ENCODE measurements around the gene ZNF865.

Gene ZNF865

DNA sequence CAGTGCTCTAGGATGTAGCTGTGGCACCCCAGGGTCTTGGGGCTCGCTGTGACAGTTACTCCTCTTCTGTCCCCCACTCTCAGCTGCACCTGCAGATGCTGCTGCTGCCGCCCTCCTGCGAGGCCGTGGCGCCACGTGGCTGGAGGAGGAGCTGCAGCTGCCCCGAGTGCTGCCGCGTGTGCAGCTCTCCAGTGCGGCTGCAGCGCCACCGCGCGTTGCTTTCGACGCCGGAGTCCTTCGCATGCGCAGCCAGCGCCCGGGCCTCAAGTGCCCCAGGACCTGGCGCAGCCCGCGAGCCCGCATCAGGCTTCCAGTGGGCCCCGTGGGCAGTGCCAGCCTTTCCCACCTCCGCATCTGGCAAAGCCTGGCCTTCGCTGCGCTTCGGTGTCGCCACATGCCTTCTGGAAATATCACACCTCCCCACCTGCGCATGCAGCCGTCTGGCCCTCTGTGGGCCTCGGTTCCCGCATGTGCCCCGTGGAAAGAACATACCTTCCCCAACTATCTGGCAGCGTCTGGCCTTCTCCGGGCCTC lies 34.7 kb downstream of the ZNF865 start:
- H3K4me3 ChIP-seq (ENCODE audit: low read length) = no peak overlapping the region
- no peak overlapping the region for H3K27ac ChIP-seq (ENCODE audit: low read length)
- peaks cover 5% of the 10 kb centered on the region for H3K36me3 ChIP-seq (ENCODE audit: control insufficient read depth, insufficient read depth, low read length)
- no peaks in the 10 kb centered on the region for H3K27me3 ChIP-seq (ENCODE audit: control insufficient read depth, insufficient read depth, low read length)
- H3K4me1 ChIP-seq (ENCODE audit: control insufficient read depth, insufficient read depth, low read length) = peaks cover 3% of the 10 kb centered on the region; the same call in 1 of the 2 replicates
- WGBS (ENCODE audit: insufficient coverage, insufficient read length) = no CpG with 5 or more reads among the region's 38 CpGs
- no peak for DNase-seq (ENCODE audit: low read depth, low spot score)
- no peaks in the 10 kb centered on the region for H3K9me3 ChIP-seq (ENCODE audit: control insufficient read depth, insufficient read depth, low read length)

DNA sequence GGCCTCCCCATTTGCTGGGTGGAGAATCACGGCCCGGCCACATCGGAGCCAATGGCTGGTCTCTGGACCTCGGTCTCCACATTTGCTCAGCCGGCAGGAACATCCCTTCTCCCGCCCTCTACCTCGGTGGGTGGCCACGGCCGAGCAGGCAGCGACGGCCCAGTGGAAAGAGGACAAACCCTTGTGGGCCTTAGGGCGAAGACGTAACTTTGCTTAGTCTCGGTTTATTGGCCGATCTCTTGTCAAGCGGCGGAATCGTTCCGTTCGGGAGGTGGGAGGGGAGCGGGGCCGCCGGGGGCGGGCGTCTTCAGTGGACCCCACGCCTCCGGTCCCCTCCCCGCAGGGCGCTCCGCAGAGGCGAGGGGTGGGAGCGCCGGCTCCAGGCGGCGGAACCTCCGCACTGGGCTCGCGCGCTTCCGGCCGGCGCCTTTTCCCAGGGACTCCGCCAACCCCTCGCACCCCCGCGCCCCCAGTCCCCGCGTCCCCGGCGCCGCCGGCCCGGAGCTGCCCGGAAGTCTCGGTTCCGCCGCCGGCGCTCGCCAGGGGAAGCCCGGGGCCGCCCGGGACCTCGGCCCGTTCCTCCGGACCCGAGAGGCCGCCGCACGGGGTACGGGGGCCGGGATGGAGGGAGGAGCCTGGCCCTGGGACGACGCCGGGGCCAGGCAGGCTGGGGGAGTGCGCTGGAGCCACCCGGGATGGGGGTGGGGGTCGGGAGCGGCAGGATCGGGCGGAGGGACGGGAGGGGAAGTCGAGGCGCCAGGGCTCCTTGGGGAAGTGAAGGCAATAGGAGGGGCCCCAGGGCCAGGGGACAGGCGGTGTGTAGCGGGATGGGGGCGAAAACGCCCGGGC lies 35.4 kb downstream of the ZNF865 start, which contains the start of gene ZNF580:
Gene ZNF580 (plus strand): TSS at position 426 of the 849 bp plus-strand sequence. CDS start 1,507 bp downstream, outside the sequence.
- Histone ChIP-seq H3K27me3 (ENCODE audit: control insufficient read depth, insufficient read depth, low read length) (no peaks in the 10 kb centered on the region), H3K27ac (ENCODE audit: low read length) (no peak within 1 kb of the TSS), H3K4me1 (ENCODE audit: control insufficient read depth, insufficient read depth, low read length) (peaks cover 3% of the 10 kb centered on the region; the same call in 1 of the 2 replicates), H3K4me3 (ENCODE audit: low read length) (peak within 1 kb of the TSS; percentile 82; the same call in 1 of the 2 replicates), H3K36me3 (ENCODE audit: control insufficient read depth, insufficient read depth, low read length) (peaks cover 8% of the 10 kb centered on the region), H3K9me3 (ENCODE audit: control insufficient read depth, insufficient read depth, low read length) (no peaks in the 10 kb centered on the region)
- no CpG with 5 or more reads among the region's 89 CpGs for WGBS (ENCODE audit: insufficient coverage, insufficient read length)
- DNase-seq (ENCODE audit: low read depth, low spot score) = no peak

DNA sequence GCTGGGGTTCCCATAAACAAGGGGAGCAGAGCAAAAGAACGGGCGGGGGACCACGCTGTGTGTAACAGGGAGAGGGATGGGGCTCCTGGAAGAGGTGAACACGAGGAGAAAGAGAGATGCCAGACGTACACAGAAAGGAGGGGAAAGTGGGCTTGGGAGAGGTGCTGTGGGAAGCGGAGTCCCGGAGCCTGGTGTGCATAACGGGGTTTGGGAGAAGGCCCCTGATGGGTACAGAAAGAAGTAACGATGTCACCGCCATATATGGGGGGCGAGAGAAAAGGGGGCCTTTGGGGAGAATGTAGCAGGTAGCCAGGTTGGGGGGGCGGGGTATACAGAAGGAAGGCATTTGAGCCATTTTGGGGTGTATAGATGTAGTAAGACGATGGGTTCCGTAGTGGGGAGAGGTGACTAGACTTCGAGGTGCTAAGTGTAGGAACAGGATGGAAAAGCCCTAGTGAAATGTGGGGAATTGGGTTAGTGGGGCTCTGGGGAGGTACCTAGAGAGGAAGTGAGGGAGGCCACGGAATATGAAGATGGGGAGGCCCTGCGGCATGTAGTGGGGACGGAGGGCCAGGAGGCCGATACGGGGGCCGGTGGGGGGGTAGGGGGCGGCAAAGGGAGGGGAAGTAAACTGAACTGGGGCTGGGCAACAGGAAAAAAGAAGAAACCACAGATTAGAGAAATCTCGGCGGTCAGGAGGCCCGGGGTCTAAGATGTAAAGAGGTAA lies 36.1 kb downstream of the ZNF865 start:
- WGBS (ENCODE audit: insufficient coverage, insufficient read length) = no CpG with 5 or more reads among the region's 25 CpGs
- Histone ChIP-seq H3K4me3 (ENCODE audit: low read length) (peak overlapping the region; percentile 82; the same call in 1 of the 2 replicates), H3K27ac (ENCODE audit: low read length) (no peak overlapping the region), H3K4me1 (ENCODE audit: control insufficient read depth, insufficient read depth, low read length) (0 out of 2 replicates have a peak, but pooled peaks cover 1% of the 10 kb centered on the region), H3K36me3 (ENCODE audit: control insufficient read depth, insufficient read depth, low read length) (peaks cover 8% of the 10 kb centered on the region), H3K9me3 (ENCODE audit: control insufficient read depth, insufficient read depth, low read length) (no peaks in the 10 kb centered on the region), H3K27me3 (ENCODE audit: control insufficient read depth, insufficient read depth, low read length) (no peaks in the 10 kb centered on the region)
- DNase-seq (ENCODE audit: low read depth, low spot score) = no peak

- Histone ChIP-seq H3K4me3 (ENCODE audit: low read length) (peak overlapping the region; percentile 82), H3K27ac (ENCODE audit: low read length) (no peak overlapping the region), H3K9me3 (ENCODE audit: control insufficient read depth, insufficient read depth, low read length) (no peaks in the 10 kb centered on the region), H3K27me3 (ENCODE audit: control insufficient read depth, insufficient read depth, low read length) (no peaks in the 10 kb centered on the region), H3K36me3 (ENCODE audit: control insufficient read depth, insufficient read depth, low read length) (peaks cover 8% of the 10 kb centered on the region), H3K4me1 (ENCODE audit: control insufficient read depth, insufficient read depth, low read length) (0 out of 2 replicates have a peak, but pooled peaks cover 1% of the 10 kb centered on the region)
- WGBS (ENCODE audit: insufficient coverage, insufficient read length) = no CpG with 5 or more reads among the region's 65 CpGs
- DNase-seq (ENCODE audit: low read depth, low spot score) = no peak
Observed at GRCh38 chr19:55642153-55643002, 36.9 kb downstream of the ZNF865 start.

DNA sequence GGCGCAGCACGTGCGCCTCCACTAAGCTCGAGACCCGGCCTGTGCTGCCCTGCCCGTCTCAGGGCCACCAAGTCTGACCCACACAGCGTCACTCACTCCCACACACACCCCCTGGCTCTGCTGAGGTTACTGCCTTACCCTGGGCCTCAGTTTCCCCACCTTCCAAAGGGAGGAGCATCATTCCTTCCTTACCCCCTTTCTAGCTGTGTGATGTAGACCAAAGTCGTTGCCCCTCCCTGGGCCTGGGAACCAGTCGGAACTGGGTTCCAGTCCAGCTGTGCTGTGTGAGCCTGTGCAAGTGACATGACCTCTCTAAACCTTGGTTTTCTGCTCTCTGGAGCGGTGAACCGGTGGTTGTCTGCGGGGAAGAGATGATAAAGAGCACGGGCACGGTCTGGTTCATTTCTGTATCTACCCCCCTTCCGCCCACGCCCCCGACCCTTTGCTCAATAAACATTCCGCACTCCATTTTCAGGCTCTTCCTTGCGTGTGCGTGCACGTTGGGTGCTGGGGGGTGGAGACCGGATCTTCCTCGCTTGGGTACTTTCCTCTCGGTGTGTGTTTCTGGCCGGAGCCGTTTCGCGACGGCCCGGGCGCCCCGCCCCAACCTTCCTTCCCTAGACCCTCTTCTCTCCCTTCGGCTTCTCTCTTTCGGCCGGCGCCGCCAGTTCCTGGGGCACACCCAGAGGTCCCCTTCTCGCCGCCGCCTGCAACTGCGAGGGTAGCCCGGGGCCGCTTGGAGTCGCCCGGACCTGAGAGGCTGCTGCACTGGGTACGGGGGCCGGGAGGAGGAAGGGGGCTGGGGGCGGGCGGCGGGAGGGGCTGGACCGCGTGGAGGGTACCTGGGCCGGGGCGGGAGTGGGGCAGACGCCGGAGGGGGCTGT lies 37.8 kb downstream of the ZNF865 start, which contains the start of gene ZNF581:
Gene ZNF581 (plus strand): TSS at position 647 of the 884 bp plus-strand sequence. CDS start 923 bp downstream, outside the sequence.
- H3K4me3 ChIP-seq (ENCODE audit: low read length) = peak within 1 kb of the TSS; percentile 82
- H3K4me1 ChIP-seq (ENCODE audit: control insufficient read depth, insufficient read depth, low read length) = 0 out of 2 replicates have a peak, but pooled peaks cover 1% of the 10 kb centered on the region
- no CpG with 5 or more reads among the region's 56 CpGs for whole genome bisulfite sequencing (ENCODE audit: insufficient coverage, insufficient read length)
- no peaks in the 10 kb centered on the region for H3K27me3 ChIP-seq (ENCODE audit: control insufficient read depth, insufficient read depth, low read length)
- no peaks in the 10 kb centered on the region for H3K9me3 ChIP-seq (ENCODE audit: control insufficient read depth, insufficient read depth, low read length)
- H3K36me3 ChIP-seq (ENCODE audit: control insufficient read depth, insufficient read depth, low read length) = peaks cover 8% of the 10 kb centered on the region
- DNase-seq (ENCODE audit: low read depth, low spot score) = no peak
- no peak within 1 kb of the TSS for H3K27ac ChIP-seq (ENCODE audit: low read length)

DNA sequence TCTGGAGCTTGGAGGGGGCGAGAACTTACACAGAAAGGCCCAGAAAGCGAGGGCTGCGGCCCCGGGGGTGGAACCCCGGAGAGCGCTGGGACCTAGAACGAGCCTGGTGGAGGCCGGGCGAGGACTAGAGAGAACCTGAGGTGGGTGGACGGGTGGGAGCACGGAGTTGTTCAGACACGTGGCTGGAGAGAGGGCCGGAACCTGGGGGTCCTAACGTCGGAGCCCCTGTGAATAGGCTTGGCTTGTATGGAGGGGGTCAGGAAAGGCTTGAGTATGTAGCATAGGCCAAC lies 38.4 kb downstream of the ZNF865 start:
- no peaks in the 10 kb centered on the region for H3K9me3 ChIP-seq (ENCODE audit: control insufficient read depth, insufficient read depth, low read length)
- WGBS (ENCODE audit: insufficient coverage, insufficient read length) = no CpG with 5 or more reads among the region's 15 CpGs
- 0 out of 2 replicates have a peak, but pooled peaks cover 4% of the 10 kb centered on the region for H3K4me1 ChIP-seq (ENCODE audit: control insufficient read depth, insufficient read depth, low read length)
- H3K27ac ChIP-seq (ENCODE audit: low read length) = no peak overlapping the region
- H3K27me3 ChIP-seq (ENCODE audit: control insufficient read depth, insufficient read depth, low read length) = no peaks in the 10 kb centered on the region
- DNase-seq (ENCODE audit: low read depth, low spot score) = no peak
- H3K4me3 ChIP-seq (ENCODE audit: low read length) = peak overlapping the region; percentile 82
- peaks cover 8% of the 10 kb centered on the region for H3K36me3 ChIP-seq (ENCODE audit: control insufficient read depth, insufficient read depth, low read length)

DNA sequence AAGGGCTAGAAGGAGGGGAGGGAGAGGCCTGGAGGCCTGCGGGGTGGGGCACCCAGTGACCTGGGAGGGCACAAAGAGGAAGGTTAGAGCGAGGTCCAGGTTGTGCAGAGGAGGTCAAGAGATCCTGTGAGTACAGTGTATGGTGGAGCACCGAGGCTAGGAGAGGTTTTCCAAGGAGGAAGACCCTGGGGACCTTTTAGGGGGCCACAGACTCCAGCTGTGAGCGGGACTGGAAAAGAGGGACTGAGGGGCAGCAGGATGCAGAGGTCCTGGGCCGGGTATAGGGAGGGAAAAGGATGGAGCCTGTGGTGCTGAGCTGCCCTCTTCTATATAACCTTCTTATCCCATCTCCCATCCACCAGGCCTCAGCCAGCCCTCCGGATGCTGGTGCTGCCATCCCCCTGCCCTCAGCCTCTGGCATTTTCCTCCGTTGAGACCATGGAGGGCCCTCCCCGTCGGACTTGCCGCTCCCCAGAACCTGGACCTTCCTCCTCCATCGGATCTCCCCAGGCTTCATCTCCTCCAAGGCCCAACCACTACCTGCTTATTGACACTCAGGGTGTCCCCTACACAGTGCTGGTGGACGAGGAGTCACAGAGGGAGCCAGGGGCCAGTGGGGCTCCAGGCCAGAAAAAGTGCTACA lies 38.9 kb downstream of the ZNF865 start:
- H3K4me3 ChIP-seq (ENCODE audit: low read length) = peak overlapping the region; percentile 82
- peaks cover 8% of the 10 kb centered on the region for H3K36me3 ChIP-seq (ENCODE audit: control insufficient read depth, insufficient read depth, low read length)
- no CpG with 5 or more reads among the region's 12 CpGs for WGBS (ENCODE audit: insufficient coverage, insufficient read length)
- H3K27ac ChIP-seq (ENCODE audit: low read length) = no peak overlapping the region
- no peak for DNase-seq (ENCODE audit: low read depth, low spot score)
- 0 out of 2 replicates have a peak, but pooled peaks cover 4% of the 10 kb centered on the region for H3K4me1 ChIP-seq (ENCODE audit: control insufficient read depth, insufficient read depth, low read length)
- H3K9me3 ChIP-seq (ENCODE audit: control insufficient read depth, insufficient read depth, low read length) = no peaks in the 10 kb centered on the region
- no peaks in the 10 kb centered on the region for H3K27me3 ChIP-seq (ENCODE audit: control insufficient read depth, insufficient read depth, low read length)

GRCh38 chr19:55644842-55645511 lies 39.5 kb downstream of the ZNF865 start:
- H3K9me3 ChIP-seq (ENCODE audit: control insufficient read depth, insufficient read depth, low read length) = no peaks in the 10 kb centered on the region
- no peak for DNase-seq (ENCODE audit: low read depth, low spot score)
- 0 out of 2 replicates have a peak, but pooled peaks cover 3% of the 10 kb centered on the region for H3K4me1 ChIP-seq (ENCODE audit: control insufficient read depth, insufficient read depth, low read length)
- no peak overlapping the region for H3K27ac ChIP-seq (ENCODE audit: low read length)
- WGBS (ENCODE audit: insufficient coverage, insufficient read length) = no CpG with 5 or more reads among the region's 28 CpGs
- H3K36me3 ChIP-seq (ENCODE audit: control insufficient read depth, insufficient read depth, low read length) = peaks cover 8% of the 10 kb centered on the region
- no peaks in the 10 kb centered on the region for H3K27me3 ChIP-seq (ENCODE audit: control insufficient read depth, insufficient read depth, low read length)
- no peak overlapping the region; the same call in 1 of the 2 replicates for H3K4me3 ChIP-seq (ENCODE audit: low read length)

Data from iPS DF 6.9 (cell line).